Keratinocyte (primary cell): ENCODE results near the gene POLE4.

Experiments used
- EZH2 ChIP-seq: IDR thresholded peaks from one replicate; pipeline ENCODE4 v1.6.1; 2012; ENCODE audit warnings: inconsistent platforms, mild to moderate bottlenecking, low read length, moderate library complexity
- TF ChIP-seq, protein P1 (sequence below), 3 experiments: IDR thresholded peaks in 1 of 3; conservative IDR thresholded peaks in 1 of 3; optimal IDR thresholded peaks in 1 of 3; 2 replicates in 2 of 3; 3 replicates in 1 of 3; pipeline versions ENCODE3 to v1.5.1; 2011; ENCODE audit warnings: low read length in 3 of 3, mild to moderate bottlenecking in 3 of 3, moderate library complexity in 2 of 3, control low read depth in 1 of 3, inconsistent platforms in 1 of 3; ENCODE audit not compliant: insufficient read depth in 2 of 3; ENCODE audit errors: extremely low read depth in 1 of 3

DNA sequence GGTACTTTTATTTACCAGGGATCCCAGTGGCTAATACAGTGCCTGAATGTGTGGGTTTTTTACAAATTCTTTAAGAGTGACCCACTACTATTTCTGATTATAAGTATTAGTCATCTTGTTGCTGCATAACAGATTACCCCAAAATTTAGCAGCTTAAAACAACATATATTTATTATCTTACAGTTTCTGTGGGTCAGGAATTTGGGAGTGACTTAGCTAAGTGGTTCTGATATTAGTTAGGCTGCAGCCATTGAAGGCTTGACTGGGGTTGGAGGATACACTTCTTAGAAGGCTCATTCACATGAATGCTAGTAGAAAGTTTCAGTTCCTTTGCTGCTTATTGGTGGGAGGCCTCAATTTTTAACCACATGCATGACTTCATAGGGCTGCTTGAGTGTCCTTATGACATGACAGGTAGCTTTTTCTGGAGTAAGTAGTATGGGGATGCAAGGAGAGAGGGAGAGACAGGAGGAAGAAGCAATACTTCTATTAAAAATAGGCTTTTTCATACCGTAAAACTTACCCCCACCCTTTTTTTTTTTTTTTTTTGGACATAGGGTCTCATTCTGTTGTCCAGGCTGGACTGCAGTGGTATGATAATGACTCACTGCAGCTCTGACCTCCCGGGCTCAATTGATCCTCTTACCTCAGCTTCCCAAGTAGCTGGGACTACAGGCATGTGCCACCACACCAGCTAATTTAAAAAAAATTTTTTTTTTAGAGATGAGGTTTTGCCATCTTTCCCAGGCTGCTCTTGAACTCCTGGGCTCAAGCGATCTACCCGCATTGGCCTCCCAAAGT lies 13.3 kb upstream of the POLE4 start:
- TF ChIP-seq, protein P1, sequence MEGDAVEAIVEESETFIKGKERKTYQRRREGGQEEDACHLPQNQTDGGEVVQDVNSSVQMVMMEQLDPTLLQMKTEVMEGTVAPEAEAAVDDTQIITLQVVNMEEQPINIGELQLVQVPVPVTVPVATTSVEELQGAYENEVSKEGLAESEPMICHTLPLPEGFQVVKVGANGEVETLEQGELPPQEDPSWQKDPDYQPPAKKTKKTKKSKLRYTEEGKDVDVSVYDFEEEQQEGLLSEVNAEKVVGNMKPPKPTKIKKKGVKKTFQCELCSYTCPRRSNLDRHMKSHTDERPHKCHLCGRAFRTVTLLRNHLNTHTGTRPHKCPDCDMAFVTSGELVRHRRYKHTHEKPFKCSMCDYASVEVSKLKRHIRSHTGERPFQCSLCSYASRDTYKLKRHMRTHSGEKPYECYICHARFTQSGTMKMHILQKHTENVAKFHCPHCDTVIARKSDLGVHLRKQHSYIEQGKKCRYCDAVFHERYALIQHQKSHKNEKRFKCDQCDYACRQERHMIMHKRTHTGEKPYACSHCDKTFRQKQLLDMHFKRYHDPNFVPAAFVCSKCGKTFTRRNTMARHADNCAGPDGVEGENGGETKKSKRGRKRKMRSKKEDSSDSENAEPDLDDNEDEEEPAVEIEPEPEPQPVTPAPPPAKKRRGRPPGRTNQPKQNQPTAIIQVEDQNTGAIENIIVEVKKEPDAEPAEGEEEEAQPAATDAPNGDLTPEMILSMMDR (optimal IDR thresholded peaks at IDR 0.05 in 1 of 3, IDR thresholded peaks at IDR 0.05 in 1 of 3, conservative IDR thresholded peaks at IDR 0.05 in 1 of 3; ENCODE audit: extremely low read depth in 1 of 3, insufficient read depth in 2 of 3, low read length in 3 of 3), result no peak
- TF ChIP-seq EZH2, result no peak
